Lung microvascular endothelial cell (primary cell): ENCODE measurements around the gene WDR76. TPM values are rescaled to one million over a fixed set of nuclear protein-coding genes. Genes with fewer than 3 reads are reported as not detected.
"Not testable (repeated sequence)": the region's sequence is repeated elsewhere in the genome, so short reads cannot be mapped to it uniquely, and the experiment has no call there.

Experiments used
- DNase-seq, 2 donors: peaks; one replicate each; pipeline versions ENCODE4 v3.0.0 to v3.0.0-alpha.2; 2010; ENCODE audit warnings: low read depth in 2 of 2
- total RNA-seq: library from RNA; depleted of rRNA; stranded (reverse); fragments of >200 nt; gene quantifications from 2 replicates; pipeline ENCODE4 v1.2.1, GENCODE V29; 2014

The WDR76 gene
- 3.2 and 5.4 TPM in 2 replicates for total RNA-seq

- DNase-seq, result peak; percentile 37 to 87
Observed at GRCh38 chr15:43826508-43827341, at the start of gene WDR76. Gene WDR76, plus strand, starts transcription at chr15:43827002. Its CDS starts 31 bp downstream, at chr15:43827033.

- DNase-seq, result peak; percentile 74 to 84
Observed at GRCh38 chr15:43777267-43777914, 49.4 kb upstream of the WDR76 start.

GRCh38 chr15:43779016-43779415 lies 47.8 kb upstream of the WDR76 start:
- no peak for DNase-seq

- no peak for DNase-seq
Observed at GRCh38 chr15:43789409-43789808, 37.4 kb upstream of the WDR76 start.

GRCh38 chr15:43791993-43792760 lies 34.6 kb upstream of the WDR76 start, which contains the start of gene SERF2:
Gene SERF2, plus strand, starts transcription at chr15:43792320. Its CDS starts 57 bp downstream, at chr15:43792377.
- peak; percentile 100 for DNase-seq

GRCh38 chr15:43792761-43793476 lies 33.9 kb upstream of the WDR76 start:
- DNase-seq, result peak; percentile 23 to 39

- DNase-seq, result no peak
Observed at GRCh38 chr15:43793647-43794046, 33.2 kb upstream of the WDR76 start.

GRCh38 chr15:43794269-43795037 lies 32.3 kb upstream of the WDR76 start:
- peak; percentile 23 to 59 for DNase-seq

- no peak for DNase-seq
Observed at GRCh38 chr15:43795197-43795596, 31.6 kb upstream of the WDR76 start.

GRCh38 chr15:43795997-43796396 lies 30.8 kb upstream of the WDR76 start:
- no peak for DNase-seq

- DNase-seq, result no peak
Observed at GRCh38 chr15:43796566-43796965, 30.2 kb upstream of the WDR76 start.

GRCh38 chr15:43799209-43799944 lies 27.4 kb upstream of the WDR76 start:
- DNase-seq, result no peak

GRCh38 chr15:43799945-43800285 lies 26.9 kb upstream of the WDR76 start, which contains the start of gene SERINC4:
Gene SERINC4, minus strand, starts transcription at chr15:43800220. Its CDS starts 234 bp downstream, at chr15:43799986.
- no peak for DNase-seq

GRCh38 chr15:43800286-43801141 lies 26.3 kb upstream of the WDR76 start, which contains the start of gene HYPK:
Gene HYPK, plus strand, starts transcription at chr15:43800599. Its CDS starts 24 bp downstream, at chr15:43800623.
- DNase-seq, result peak; percentile 88 to 91

- DNase-seq, result not testable (repeated sequence)
Observed at GRCh38 chr15:43802676-43803075, 24.1 kb upstream of the WDR76 start.

- DNase-seq, result no peak
Observed at GRCh38 chr15:43808435-43808950, 18.3 kb upstream of the WDR76 start.

GRCh38 chr15:43808960-43809678 lies 17.7 kb upstream of the WDR76 start:
- no peak for DNase-seq

GRCh38 chr15:43815064-43815463 lies 11.7 kb upstream of the WDR76 start:
- not testable (repeated sequence) for DNase-seq
